Right hindlimb (tissue), 1 donor: ENCODE measurements around the gene SLC30A4.
A peak's percentile ranks its signal among the peaks of the same experiment; 100 is the strongest.

Experiments
- DNase-seq: peaks from one replicate; pipeline ENCODE4 v3.0.0-alpha.2; 2018

The SLC30A4 gene

DNA sequence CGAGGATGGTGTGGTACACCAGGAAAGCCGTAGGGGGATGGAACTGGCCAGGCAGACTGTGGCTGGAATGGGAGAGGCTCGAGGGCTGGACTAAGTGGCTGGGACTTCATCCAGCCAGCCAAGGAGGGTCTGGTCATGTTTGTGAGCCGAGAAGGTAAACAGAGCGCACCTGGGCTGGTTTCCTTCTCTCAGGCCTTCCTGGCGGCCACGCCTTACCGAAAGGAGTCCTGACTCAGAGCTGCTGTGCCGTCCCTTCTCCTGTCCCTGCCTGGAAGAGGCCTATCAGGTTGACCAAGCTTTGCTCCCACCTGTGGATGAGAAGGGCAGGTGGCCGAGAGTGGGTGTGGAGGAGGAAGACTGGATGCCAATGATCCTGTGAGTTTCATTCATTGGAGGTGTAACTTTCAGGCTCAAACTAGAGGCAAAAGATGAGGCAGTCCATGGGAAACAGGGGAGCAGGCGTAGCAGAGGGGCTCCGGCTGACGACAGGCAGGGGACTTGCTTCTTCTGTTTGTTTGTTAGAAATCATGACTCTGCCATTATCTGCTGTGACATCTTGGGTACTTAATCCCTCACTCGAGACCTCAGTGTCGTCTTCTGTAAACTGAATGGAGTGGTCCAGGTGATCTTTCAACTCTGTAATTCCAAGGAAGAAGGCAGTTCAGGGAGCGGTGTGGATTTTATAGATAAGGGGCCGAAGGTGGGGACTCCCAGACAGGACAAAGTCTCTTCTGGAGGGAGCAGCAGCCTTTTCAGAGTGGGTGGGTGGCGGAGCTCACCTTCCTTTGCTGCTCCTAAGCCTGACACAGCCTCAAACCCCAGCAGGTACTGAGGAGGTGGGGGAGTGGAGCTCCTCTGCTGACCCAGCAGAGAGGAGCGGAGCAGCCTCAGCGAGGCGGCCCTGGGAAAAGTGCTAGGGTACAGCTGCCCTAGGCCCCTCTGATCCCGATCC lies 72.4 kb downstream of the SLC30A4 start:
- DNase-seq: no peak

GRCh38 chr15:45449395-45449794 lies 73.2 kb downstream of the SLC30A4 start:
- no peak for DNase-seq

GRCh38 chr15:45448066-45448915 lies 74.3 kb downstream of the SLC30A4 start:
- no peak for DNase-seq

DNA sequence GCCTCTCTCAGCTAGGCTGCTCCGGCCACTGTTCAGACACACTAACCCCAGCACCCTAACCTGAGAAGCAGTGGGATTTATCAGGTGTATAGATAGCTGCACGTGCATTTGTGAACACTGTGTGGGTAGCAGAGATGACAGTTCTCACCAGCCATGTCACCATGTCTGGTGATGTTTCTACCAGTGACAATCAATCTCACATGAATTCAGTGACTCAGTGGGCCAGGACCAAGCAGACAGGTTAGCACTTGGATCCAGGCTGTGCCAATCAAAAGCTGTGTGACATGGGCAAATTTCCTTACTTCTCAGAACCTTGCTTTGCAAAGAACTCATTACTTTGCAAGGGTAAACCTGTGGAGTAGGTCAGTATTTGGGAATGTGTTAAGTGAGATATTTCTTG lies 78.9 kb downstream of the SLC30A4 start:
- no peak for DNase-seq

- DNase-seq: no peak
Measured at GRCh38 chr15:45442507-45443135, 79.9 kb downstream of the SLC30A4 start.

- no peak for DNase-seq
Measured at GRCh38 chr15:45441686-45442085, 80.9 kb downstream of the SLC30A4 start.

DNA sequence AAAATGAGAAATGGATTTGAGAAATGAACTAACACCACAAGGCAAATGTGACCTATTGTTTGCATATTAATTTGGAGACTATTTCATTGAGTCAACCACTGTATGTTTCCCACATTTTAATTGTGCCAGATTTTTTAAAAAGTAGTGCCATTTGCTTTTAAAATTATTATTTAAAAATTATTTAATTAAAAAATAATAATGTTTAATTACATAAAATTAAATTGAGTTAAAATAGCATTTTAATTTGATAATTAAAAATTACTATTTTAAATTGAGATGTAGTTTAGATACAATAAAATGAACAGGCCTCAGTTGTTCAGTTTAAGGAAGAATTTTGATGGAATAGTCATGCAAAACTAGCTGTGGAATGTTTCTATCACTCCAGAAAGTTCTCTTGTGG lies 81.5 kb downstream of the SLC30A4 start:
- DNase-seq: no peak

- DNase-seq: no peak
Measured at GRCh38 chr15:45439521-45440260, 82.9 kb downstream of the SLC30A4 start.

GRCh38 chr15:45435124-45435903 lies 87.2 kb downstream of the SLC30A4 start:
- DNase-seq: no peak

GRCh38 chr15:45434078-45434567 lies 88.4 kb downstream of the SLC30A4 start:
- DNase-seq: no peak

DNA sequence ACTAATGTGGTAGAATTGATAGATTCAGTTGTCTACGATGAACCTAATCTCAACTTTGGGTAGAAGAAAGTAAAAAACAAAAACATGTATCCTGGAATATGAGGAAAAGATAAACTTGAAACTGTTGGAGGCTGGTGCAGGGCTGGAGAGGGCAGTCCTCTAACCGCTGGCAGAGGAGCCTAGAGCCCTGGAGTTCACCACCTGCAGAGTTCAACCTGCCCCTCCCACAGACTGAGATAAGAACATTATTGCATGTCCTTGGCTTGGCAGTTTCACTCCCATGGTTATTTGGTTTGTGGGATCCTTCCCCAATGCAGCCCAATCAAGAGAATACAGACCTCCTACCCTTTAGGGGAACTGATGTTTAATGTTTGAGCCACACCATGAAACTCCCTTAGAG lies 91.0 kb downstream of the SLC30A4 start:
- DNase-seq: no peak

- peak; percentile 54 for DNase-seq
Measured at GRCh38 chr15:45429941-45430792, 92.4 kb downstream of the SLC30A4 start.
